ENCODE measurements around the gene CCNJL.

- TF ChIP-seq EGR1 (IDR thresholded peaks at IDR 0.05; ENCODE audit: borderline replicate concordance, low read depth, low read length), result no peak
- no peak for TF ChIP-seq CBX8 (IDR thresholded peaks at IDR 0.05; ENCODE audit: borderline replicate concordance, low read depth, low read length)
- TF ChIP-seq TCF12 (IDR thresholded peaks at IDR 0.05; ENCODE audit: low read depth, low read length), result no peak
- TF ChIP-seq POLR2A (IDR thresholded peaks at IDR 0.05; ENCODE audit: control extremely low read depth in 1 of 2, low read depth in 2 of 2, low read length in 2 of 2), result no peak
- TF ChIP-seq, protein P1, sequence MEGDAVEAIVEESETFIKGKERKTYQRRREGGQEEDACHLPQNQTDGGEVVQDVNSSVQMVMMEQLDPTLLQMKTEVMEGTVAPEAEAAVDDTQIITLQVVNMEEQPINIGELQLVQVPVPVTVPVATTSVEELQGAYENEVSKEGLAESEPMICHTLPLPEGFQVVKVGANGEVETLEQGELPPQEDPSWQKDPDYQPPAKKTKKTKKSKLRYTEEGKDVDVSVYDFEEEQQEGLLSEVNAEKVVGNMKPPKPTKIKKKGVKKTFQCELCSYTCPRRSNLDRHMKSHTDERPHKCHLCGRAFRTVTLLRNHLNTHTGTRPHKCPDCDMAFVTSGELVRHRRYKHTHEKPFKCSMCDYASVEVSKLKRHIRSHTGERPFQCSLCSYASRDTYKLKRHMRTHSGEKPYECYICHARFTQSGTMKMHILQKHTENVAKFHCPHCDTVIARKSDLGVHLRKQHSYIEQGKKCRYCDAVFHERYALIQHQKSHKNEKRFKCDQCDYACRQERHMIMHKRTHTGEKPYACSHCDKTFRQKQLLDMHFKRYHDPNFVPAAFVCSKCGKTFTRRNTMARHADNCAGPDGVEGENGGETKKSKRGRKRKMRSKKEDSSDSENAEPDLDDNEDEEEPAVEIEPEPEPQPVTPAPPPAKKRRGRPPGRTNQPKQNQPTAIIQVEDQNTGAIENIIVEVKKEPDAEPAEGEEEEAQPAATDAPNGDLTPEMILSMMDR (IDR thresholded peaks at IDR 0.05; ENCODE audit: control extremely low read depth in 1 of 3, insufficient read depth in 1 of 3, low read depth in 1 of 3, low read length in 3 of 3), result no peak
- no peak for TF ChIP-seq ATF3 (IDR thresholded peaks at IDR 0.05; ENCODE audit: insufficient read depth, low read depth, low read length)
- TF ChIP-seq RAD21 (IDR thresholded peaks at IDR 0.05 in 1 of 2, conservative IDR thresholded peaks at IDR 0.05 in 1 of 2; ENCODE audit: low read depth in 2 of 2, low read length in 2 of 2), result no peak
- TF ChIP-seq EZH2 (IDR thresholded peaks at IDR 0.05; ENCODE audit: low read depth, low read length, severe bottlenecking), result no peak
- TF ChIP-seq TBP (IDR thresholded peaks at IDR 0.05; ENCODE audit: low read depth, low read length), result no peak
- TF ChIP-seq SP1 (IDR thresholded peaks at IDR 0.05; ENCODE audit: low read depth, low read length), result no peak
- TF ChIP-seq TAF1 (IDR thresholded peaks at IDR 0.05; ENCODE audit: low read depth, low read length), result no peak
- TF ChIP-seq KDM1A (IDR thresholded peaks at IDR 0.05; ENCODE audit: borderline replicate concordance, low read length), result no peak
- TF ChIP-seq BRCA1 (IDR thresholded peaks at IDR 0.05; ENCODE audit: low read depth, low read length), result no peak
- TF ChIP-seq SRF (IDR thresholded peaks at IDR 0.05; ENCODE audit: low read depth, low read length), result no peak
Observed at GRCh38 chr5:160270704-160271103, 41.7 kb downstream of the CCNJL start.

Data from H1 (cell line).